GM19372 (cell line): ENCODE results near the gene EPYC.
"Not testable (repeated sequence)": the region's sequence is repeated elsewhere in the genome, so short reads cannot be mapped to it uniquely, and the experiment has no call there.

Source experiments
- ATAC-seq: cut with Tn5 transposase; IDR thresholded peaks from one replicate; pipeline ENCODE4 v1.9.1; 2021; ENCODE audit warnings: mild to moderate bottlenecking, low read depth, moderate library complexity; ENCODE audit not compliant: unreplicated experiment

The EPYC gene

GRCh38 chr12:90991952-90992465 is 12.8 kb downstream of the EPYC start:
- no peak for ATAC-seq

- ATAC-seq: no peak
These were observed 14.2 kb downstream of the EPYC start for GRCh38 chr12:90990611-90991010.

GRCh38 chr12:90989686-90990111 is 15.1 kb downstream of the EPYC start:
- no peak for ATAC-seq

- no peak for ATAC-seq
These were observed 17.3 kb downstream of the EPYC start for GRCh38 chr12:90987520-90987919.

- ATAC-seq: no peak
These were observed 17.7 kb downstream of the EPYC start for GRCh38 chr12:90987101-90987500.

- ATAC-seq: not testable (repeated sequence)
These were observed 19.4 kb downstream of the EPYC start for GRCh38 chr12:90985331-90985730.

- no peak for ATAC-seq
These were observed 20.7 kb downstream of the EPYC start for GRCh38 chr12:90984114-90984513.

- no peak for ATAC-seq
These were observed 22.6 kb downstream of the EPYC start for GRCh38 chr12:90982170-90982569.

GRCh38 chr12:90979951-90980350 is 24.8 kb downstream of the EPYC start:
- no peak for ATAC-seq

GRCh38 chr12:90979019-90979418 is 25.8 kb downstream of the EPYC start:
- no peak for ATAC-seq

GRCh38 chr12:90978117-90978770 is 26.5 kb downstream of the EPYC start:
- ATAC-seq: peak; percentile 77

- no peak for ATAC-seq
These were observed 27.5 kb downstream of the EPYC start for GRCh38 chr12:90977224-90977623.

GRCh38 chr12:90974286-90974685 is 30.5 kb downstream of the EPYC start:
- ATAC-seq: no peak

- no peak for ATAC-seq
These were observed 32.5 kb downstream of the EPYC start for GRCh38 chr12:90972226-90972625.

- no peak for ATAC-seq
These were observed 33.9 kb downstream of the EPYC start for GRCh38 chr12:90970911-90971310.

- ATAC-seq: no peak
These were observed 34.3 kb downstream of the EPYC start for GRCh38 chr12:90970471-90970870.

- ATAC-seq: no peak
These were observed 34.9 kb downstream of the EPYC start for GRCh38 chr12:90969851-90970250.

GRCh38 chr12:90969346-90969745 is 35.4 kb downstream of the EPYC start:
- ATAC-seq: no peak

GRCh38 chr12:90965204-90965603 is 39.6 kb downstream of the EPYC start:
- no peak for ATAC-seq

GRCh38 chr12:90964616-90965015 is 40.2 kb downstream of the EPYC start:
- no peak for ATAC-seq

- ATAC-seq: no peak
These were observed 40.8 kb downstream of the EPYC start for GRCh38 chr12:90963946-90964345.

GRCh38 chr12:90961154-90961553 is 43.6 kb downstream of the EPYC start:
- no peak for ATAC-seq
